Hematopoietic multipotent progenitor cell treated with erythropoietin and hydrocortisone succinate and interleukin-3 and kit ligand, for 15 days (in vitro differentiated cells): ENCODE results near the gene FGF19.

Source experiments
- DNase-seq: peaks from one replicate; pipeline ENCODE4 v3.0.0-alpha.2; 2015; ENCODE audit warnings: low spot score

FGF19 gene

DNA sequence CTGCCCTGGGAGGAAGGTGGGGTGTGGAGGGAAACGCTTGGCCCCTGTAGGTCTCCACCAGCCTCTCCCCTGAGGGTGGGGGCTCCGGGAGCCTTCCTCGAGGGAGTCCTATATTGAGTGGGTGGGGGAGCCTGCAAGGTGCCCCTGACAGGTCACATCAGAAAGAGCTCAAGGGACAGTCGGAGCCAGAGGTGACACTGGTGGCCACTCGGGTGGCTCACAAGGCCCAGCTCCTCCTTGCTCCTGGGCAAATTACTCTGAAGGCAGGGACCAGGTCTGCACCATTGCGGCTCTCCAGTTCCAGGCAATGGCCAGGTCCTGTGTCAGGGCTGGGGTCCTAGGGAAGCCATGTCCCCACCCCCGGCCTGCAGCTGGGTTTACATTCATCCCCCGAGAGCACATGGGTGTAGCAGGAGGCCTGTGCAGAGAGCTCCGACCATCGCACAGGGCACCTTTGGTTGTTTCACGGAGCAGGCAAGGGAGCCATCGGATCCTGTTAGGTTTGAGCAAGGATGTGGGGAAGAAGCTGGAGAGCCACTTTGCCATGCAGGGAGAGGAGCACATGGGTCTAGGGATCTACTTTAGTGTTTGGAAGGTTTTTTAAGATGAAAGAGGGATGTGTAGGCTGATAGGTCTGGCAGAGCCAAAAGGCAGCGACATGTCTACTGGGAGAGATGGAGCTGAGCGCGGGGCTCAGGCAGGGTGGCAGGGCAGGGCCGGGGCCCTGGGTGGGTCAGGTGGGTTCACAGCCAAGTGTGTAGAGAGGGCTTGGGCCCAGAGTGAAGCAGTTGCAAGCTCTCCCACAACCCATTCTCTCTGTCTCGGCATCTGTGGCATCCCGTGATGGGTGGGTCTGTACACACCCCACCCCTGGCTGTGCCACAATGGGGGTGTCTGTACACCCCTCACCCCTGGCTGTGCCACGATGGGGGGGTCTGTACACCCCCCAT, 48.1 kb downstream of the FGF19 start:
- DNase-seq = no peak

DNA sequence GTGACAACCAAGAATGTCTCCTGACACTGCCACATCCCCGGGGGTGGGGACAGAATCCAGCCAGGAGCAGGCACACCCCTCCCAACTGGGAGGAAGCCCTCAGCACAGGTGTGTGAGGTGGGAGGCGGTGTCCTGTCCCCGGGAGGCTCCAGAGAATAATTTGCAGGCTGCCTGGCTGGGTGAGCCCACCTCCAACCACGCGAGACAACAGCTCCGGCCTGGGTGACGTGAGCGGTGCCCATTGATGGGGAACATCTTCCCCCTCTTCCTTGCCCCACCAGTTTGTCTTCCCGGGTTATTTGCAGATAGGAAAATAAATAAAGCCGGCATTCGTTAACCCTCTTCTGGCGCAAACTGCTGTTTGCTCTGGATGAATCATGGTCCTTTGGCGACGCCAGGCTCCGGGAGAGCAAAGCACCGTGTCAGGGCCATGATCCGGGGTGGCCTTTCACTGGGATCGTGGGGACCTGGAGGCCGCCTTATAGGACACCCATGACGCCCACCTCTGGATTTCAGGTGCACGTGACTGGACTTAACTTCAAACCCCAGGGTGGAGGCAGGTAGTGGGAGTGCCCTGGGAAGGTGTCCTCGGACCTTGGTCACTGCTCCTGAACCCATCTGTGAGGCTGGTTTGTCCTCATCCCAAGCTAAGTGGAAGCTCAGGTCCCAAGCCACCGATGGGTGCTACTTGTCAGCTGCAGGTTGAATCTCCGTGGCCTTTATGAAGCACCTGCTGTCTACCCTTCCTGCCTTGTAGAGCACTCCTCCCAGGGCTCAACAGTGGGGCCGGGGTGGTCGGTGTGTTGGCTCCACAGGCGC, 49.0 kb downstream of the FGF19 start:
- DNase-seq = no peak

DNA sequence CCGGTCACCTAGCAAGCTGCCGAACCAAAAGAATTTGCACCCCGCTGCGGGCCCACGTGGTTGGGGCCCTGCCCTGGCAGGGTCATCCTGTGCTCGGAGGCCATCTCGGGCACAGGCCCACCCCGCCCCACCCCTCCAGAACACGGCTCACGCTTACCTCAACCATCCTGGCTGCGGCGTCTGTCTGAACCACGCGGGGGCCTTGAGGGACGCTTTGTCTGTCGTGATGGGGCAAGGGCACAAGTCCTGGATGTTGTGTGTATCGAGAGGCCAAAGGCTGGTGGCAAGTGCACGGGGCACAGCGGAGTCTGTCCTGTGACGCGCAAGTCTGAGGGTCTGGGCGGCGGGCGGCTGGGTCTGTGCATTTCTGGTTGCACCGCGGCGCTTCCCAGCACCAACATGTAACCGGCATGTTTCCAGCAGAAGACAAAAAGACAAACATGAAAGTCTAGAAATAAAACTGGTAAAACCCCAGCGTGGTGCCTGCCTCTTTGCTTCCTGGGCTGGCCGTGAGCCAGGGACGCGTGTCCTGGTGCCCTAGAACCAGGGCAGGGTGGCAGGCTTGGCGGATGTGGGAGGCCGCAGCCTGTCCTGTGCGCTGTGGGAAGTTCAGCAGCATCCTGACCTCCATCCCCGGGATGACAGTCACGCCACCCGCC, 49.7 kb downstream of the FGF19 start:
- DNase-seq = no peak

DNA sequence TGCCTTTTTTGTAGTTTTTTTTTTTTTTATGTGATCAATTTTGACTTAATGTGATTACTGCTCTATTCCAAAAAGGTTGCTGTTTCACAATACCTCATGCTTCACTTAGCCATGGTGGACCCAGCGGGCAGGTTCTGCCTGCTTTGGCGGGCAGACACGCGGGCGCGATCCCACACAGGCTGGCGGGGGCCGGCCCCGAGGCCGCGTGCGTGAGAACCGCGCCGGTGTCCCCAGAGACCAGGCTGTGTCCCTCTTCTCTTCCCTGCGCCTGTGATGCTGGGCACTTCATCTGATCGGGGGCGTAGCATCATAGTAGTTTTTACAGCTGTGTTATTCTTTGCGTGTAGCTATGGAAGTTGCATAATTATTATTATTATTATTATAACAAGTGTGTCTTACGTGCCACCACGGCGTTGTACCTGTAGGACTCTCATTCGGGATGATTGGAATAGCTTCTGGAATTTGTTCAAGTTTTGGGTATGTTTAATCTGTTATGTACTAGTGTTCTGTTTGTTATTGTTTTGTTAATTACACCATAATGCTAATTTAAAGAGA, 50.3 kb downstream of the FGF19 start:
- no peak for DNase-seq

DNA sequence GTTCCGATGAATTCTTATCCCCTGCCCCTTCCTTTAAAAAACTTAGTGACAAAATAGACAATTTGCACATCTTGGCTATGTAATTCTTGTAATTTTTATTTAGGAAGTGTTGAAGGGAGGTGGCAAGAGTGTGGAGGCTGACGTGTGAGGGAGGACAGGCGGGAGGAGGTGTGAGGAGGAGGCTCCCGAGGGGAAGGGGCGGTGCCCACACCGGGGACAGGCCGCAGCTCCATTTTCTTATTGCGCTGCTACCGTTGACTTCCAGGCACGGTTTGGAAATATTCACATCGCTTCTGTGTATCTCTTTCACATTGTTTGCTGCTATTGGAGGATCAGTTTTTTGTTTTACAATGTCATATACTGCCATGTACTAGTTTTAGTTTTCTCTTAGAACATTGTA, 50.8 kb downstream of the FGF19 start:
- DNase-seq = no peak

DNA sequence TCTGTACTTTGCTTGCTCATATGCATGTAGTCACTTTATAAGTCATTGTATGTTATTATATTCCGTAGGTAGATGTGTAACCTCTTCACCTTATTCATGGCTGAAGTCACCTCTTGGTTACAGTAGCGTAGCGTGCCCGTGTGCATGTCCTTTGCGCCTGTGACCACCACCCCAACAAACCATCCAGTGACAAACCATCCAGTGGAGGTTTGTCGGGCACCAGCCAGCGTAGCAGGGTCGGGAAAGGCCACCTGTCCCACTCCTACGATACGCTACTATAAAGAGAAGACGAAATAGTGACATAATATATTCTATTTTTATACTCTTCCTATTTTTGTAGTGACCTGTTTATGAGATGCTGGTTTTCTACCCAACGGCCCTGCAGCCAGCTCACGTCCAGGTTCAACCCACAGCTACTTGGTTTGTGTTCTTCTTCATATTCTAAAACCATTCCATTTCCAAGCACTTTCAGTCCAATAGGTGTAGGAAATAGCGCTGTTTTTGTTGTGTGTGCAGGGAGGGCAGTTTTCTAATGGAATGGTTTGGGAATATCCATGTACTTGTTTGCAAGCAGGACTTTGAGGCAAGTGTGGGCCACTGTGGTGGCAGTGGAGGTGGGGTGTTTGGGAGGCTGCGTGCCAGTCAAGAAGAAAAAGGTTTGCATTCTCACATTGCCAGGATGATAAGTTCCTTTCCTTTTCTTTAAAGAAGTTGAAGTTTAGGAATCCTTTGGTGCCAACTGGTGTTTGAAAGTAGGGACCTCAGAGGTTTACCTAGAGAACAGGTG, 51.8 kb downstream of the FGF19 start:
- no peak for DNase-seq

DNA sequence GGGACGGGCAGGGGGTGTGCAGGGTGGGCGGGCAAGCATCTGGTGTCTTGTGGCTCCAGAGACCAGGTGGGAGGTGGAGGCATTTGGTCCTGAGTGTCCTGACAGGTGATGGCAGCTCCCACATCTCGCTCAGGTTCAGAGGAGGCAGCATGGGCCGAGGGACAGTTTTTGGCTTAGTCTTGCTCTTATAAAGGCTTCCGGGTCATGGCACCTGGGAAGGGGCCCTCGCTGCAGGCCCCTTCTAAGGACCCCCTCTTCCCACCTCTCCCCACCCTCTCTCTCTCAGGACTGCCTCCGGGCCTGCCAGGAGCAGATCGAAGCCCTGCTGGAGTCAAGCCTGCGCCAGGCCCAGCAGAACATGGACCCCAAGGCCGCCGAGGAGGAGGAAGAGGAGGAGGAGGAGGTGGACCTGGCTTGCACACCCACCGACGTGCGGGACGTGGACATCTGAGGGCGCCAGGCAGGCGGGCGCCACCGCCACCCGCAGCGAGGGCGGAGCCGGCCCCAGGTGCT, 52.9 kb downstream of the FGF19 start:
- no peak for DNase-seq

DNA sequence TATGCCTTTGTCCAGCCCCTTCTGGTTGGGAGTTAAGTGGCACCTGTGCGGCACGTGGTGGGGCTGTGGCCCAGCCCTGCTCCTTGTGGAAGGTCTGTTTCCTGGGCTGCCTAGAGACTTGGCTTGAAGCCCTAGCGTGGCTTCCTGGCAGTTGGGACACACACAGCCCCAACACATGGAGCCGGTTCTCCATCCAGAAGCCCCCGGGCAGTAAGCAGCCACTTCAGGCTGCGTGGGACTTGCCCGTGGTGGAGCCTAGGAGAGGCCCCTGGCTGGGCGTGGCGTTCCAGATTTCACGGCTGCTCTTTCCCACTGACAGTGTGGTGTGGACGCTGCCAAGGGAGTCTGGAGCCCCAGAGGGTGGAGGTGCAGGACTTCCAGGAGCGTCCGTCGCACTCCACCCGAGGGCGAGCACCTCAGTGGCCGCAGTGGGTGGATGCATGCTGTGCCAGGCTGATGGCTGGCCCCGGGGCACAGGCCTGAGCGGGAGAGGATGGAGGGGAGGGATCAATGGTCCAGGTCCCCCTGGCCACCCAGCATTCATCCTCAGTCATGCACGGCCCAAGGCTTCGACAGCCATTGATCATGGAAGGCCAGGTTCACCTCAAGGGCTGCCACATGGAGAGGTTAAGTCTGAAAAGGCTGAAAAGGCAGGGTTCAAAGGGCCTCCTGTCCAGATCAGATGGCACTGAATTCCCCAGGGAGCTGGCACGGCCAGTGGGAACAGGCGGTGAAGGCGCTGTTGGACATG, 53.6 kb downstream of the FGF19 start:
- DNase-seq = no peak

DNA sequence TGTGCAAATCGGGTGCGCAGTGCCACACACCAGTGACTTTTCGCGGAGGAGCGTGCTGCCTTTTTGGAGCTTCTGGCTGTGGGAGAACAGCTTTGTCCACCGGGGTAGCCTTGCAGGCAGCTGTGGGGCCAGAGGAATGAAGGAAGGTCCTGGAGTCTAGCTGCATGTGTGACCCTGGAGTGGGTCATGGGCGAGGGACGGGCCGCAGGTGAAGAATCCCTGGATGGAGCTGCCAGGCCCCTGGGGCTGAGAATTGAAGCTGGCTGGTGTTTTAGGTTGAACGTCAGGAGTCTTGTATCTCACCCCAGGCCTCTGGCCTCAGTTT, 54.3 kb downstream of the FGF19 start:
- no peak for DNase-seq

DNA sequence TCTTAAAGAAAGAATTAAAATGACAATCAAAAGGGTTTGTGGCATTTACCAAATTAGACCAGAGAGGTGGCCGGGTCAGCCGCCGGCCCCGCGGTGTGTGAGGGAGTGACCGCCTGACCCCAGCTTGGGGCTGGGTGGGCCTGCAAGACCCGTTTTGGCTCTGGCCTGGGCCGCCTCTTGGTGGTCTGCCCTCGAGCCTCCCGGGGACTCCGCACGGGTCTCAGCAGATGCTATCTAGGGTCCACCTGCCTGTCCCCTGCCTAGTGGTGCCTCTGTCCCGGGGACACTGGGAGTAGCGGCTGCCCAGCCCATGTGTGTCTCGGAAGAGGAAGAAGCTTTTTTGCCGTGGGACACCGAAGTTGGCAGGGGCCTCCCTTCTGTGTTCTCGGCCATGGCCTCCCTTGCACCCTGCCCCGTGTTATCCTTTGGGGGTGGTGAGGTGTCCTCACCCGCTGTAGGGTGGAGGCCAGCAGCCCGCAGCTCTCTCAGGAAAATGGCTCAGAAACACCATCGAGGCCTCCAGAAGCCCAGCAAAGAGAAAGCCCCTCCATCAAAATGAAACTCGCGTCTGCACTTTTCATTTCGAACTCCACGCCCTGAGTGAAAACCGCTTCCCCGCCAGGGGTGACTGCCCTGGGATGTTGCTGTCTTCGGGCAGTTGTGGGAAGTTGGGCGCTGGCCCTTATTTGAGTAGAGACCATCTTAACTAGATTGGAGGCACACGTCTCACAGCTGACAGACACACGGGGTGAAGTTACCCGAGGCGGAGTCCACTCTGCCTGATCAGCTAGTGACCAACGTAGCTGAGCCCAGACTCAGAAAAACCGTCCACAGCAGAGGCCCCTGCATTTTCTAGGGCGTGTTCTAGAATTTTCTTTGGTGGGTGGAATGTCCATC, 54.9 kb downstream of the FGF19 start:
- no peak for DNase-seq
